ENCODE measurements around the gene FAM135A.

DNA sequence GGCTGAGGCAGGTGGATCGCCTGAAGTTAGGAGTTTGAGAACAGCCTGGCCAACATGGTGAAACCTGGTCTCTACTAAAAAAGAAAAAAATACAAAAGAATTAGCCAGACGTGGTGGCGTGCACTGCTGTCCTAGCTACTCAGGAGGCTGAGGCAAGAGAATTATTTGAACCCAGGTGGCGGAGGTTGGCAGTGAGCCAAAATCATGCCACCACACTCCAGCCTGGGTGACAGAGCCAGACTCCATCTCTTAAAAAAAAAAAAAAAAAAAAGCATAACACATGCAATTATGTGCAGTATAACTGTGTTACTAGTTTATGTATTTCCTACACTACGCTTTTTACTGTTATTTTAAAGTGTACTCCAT is 31.9 kb upstream of the FAM135A start:
- TF ChIP-seq ZZZ3 (IDR thresholded peaks at IDR 0.05), result no peak
- no peak for TF ChIP-seq MBD2 (IDR thresholded peaks at IDR 0.05; ENCODE audit: borderline replicate concordance, low read depth)
- no peak for TF ChIP-seq SP2 (IDR thresholded peaks at IDR 0.05; ENCODE audit: extremely low read depth, low read depth, low read length, poor library complexity, severe bottlenecking)
- no peak for TF ChIP-seq MLLT1 (IDR thresholded peaks at IDR 0.05)
- no peak for TF ChIP-seq PBX2 (CRISPR knock-in tag; IDR thresholded peaks at IDR 0.05; ENCODE audit: low read depth)
- TF ChIP-seq PBX2 (tag; conservative IDR thresholded peaks at IDR 0.05; ENCODE audit: low read depth), result no peak
- TF ChIP-seq RNF2 (IDR thresholded peaks at IDR 0.05), result no peak
